HG03469 (cell line): ENCODE data around the gene IL15.
"Not testable (repeated sequence)": the region's sequence is repeated elsewhere in the genome, so short reads cannot be mapped to it uniquely, and the experiment has no call there.

Experiments used
- ATAC-seq: cut with Tn5 transposase; IDR thresholded peaks from one replicate; pipeline ENCODE4 v1.9.1; 2021; ENCODE audit warnings: mild to moderate bottlenecking, moderate library complexity, moderate number of reproducible peaks; ENCODE audit not compliant: unreplicated experiment

Gene IL15

GRCh38 chr4:141636082-141636770 lies at the start of gene IL15:
TSS of gene IL15 (plus strand) at chr4:141636583. CDS start at chr4:141719465, 82,882 bp downstream.
- peak; percentile 39 for ATAC-seq

- ATAC-seq = no peak
These were observed 48.5 kb upstream of the IL15 start for GRCh38 chr4:141587897-141588296.

- no peak for ATAC-seq
These were observed 40.9 kb upstream of the IL15 start for GRCh38 chr4:141595531-141595930.

GRCh38 chr4:141599853-141600252 lies 36.5 kb upstream of the IL15 start:
- ATAC-seq = no peak

- not testable (repeated sequence) for ATAC-seq
These were observed 31.7 kb upstream of the IL15 start for GRCh38 chr4:141604683-141605082.

- no peak for ATAC-seq
These were observed 30.9 kb upstream of the IL15 start for GRCh38 chr4:141605425-141605856.

- ATAC-seq = no peak
These were observed 27.1 kb upstream of the IL15 start for GRCh38 chr4:141609243-141609642.

GRCh38 chr4:141610365-141610764 lies 26.0 kb upstream of the IL15 start:
- no peak for ATAC-seq

GRCh38 chr4:141614878-141615586 lies 21.4 kb upstream of the IL15 start:
- no peak for ATAC-seq

- ATAC-seq = not testable (repeated sequence)
These were observed 20.8 kb upstream of the IL15 start for GRCh38 chr4:141615587-141615918.

- no peak for ATAC-seq
These were observed 15.7 kb upstream of the IL15 start for GRCh38 chr4:141620715-141621114.

- no peak for ATAC-seq
These were observed 11.4 kb upstream of the IL15 start for GRCh38 chr4:141625023-141625422.

GRCh38 chr4:141630854-141631253 lies 5.5 kb upstream of the IL15 start:
- no peak for ATAC-seq

GRCh38 chr4:141635736-141636081 lies 674 bp upstream of the IL15 start:
- peak; percentile 35 for ATAC-seq

GRCh38 chr4:141636771-141637460 lies 533 bp downstream of the IL15 start:
- ATAC-seq = peak; percentile 35

GRCh38 chr4:141637565-141637964 lies 1.2 kb downstream of the IL15 start:
- ATAC-seq = no peak

- ATAC-seq = no peak
These were observed 1.8 kb downstream of the IL15 start for GRCh38 chr4:141638230-141638629.

- no peak for ATAC-seq
These were observed 4.3 kb downstream of the IL15 start for GRCh38 chr4:141640696-141641095.

- ATAC-seq = no peak
These were observed 5.7 kb downstream of the IL15 start for GRCh38 chr4:141642063-141642462.

- ATAC-seq = no peak
These were observed 6.3 kb downstream of the IL15 start for GRCh38 chr4:141642711-141643110.

- ATAC-seq = peak; percentile 45
These were observed 7.2 kb downstream of the IL15 start for GRCh38 chr4:141643557-141643956.
